NB4 (cell line): Measurements from ENCODE around the gene ACSL6.

Experiments
- MYC ChIP-seq: IDR thresholded peaks from 2 replicates; pipeline ENCODE4 v1.6.1; 2011; ENCODE audit warnings: low read depth, low read length
- POLR2A ChIP-seq: IDR thresholded peaks from 2 replicates; pipeline ENCODE4 v1.6.1; 2011; ENCODE audit warnings: mild to moderate bottlenecking; ENCODE audit not compliant: insufficient read length; ENCODE audit errors: extremely low read depth
- TF ChIP-seq, protein P1 (sequence below): IDR thresholded peaks from one replicate; pipeline ENCODE4 v1.5.1; 2012; ENCODE audit warnings: low read depth, low read length
- TF ChIP-seq, protein P2 (sequence below): IDR thresholded peaks from 2 replicates; pipeline ENCODE4 v1.6.1; 2011; ENCODE audit warnings: low read depth, low read length

DNA sequence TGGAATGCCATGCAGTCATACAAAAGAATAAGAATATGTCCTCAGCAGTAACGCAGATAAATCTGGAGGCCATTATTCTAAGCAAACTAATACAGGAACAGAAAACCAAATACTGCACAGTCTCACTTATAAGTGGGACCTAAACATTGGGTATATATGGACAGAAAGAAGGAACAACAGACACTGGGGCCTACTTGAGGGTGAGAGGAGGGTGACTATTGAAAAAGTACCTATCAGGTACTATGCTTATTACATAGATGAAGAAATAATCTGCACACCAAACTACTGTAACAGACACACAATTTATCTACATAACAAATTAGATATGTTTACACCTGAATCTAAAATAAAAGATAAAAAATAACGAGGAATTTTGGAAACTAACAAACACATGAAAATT lies 104.8 kb downstream of the ACSL6 start:
- TF ChIP-seq, protein P1, sequence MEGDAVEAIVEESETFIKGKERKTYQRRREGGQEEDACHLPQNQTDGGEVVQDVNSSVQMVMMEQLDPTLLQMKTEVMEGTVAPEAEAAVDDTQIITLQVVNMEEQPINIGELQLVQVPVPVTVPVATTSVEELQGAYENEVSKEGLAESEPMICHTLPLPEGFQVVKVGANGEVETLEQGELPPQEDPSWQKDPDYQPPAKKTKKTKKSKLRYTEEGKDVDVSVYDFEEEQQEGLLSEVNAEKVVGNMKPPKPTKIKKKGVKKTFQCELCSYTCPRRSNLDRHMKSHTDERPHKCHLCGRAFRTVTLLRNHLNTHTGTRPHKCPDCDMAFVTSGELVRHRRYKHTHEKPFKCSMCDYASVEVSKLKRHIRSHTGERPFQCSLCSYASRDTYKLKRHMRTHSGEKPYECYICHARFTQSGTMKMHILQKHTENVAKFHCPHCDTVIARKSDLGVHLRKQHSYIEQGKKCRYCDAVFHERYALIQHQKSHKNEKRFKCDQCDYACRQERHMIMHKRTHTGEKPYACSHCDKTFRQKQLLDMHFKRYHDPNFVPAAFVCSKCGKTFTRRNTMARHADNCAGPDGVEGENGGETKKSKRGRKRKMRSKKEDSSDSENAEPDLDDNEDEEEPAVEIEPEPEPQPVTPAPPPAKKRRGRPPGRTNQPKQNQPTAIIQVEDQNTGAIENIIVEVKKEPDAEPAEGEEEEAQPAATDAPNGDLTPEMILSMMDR: no peak
- TF ChIP-seq POLR2A (no peak), MYC (no peak)
- TF ChIP-seq, protein P2, sequence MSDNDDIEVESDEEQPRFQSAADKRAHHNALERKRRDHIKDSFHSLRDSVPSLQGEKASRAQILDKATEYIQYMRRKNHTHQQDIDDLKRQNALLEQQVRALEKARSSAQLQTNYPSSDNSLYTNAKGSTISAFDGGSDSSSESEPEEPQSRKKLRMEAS: no peak
